Right ventricle myocardium superior (tissue), 1 donor: ENCODE data around the gene EHMT1. TPM values are rescaled to one million over a fixed set of nuclear protein-coding genes. Genes with fewer than 3 reads are reported as not detected.

Source experiments
- ATAC-seq: fragments of 200-7000 bp; cut with Tn5 transposase; one replicate; pipeline ENCODE4 v1.9.1; 2020; ENCODE audit warnings: mild to moderate bottlenecking; ENCODE audit not compliant: poor library complexity
- DNase-seq: peaks from one replicate; pipeline ENCODE4 v3.0.0-alpha.2; 2020
- intact Hi-C: fragments of 100-400 bp; cut with DNase I; formaldehyde crosslinking; loops from one replicate; pipeline ENCODE4 v1.11.2; 2022
- long read RNA-seq: library from polyadenylated mRNA; unstranded; transcript quantifications from one replicate; pipeline ENCODE4 v2.0.0, GENCODE V29; 2021
- total RNA-seq: library from RNA; stranded (reverse); fragmentation: NEBNext Ultra II Directional; extraction: Animal tissue kit (Norgen Biotek cat#: 25700); gene quantifications from one replicate; pipeline ENCODE4 v1.2.1, GENCODE V29; 2021
- donor health status: DM: no; HTN: yes; CAD: no; lungs with severe emphysema.

EHMT1 gene
- total RNA-seq: 31.2 TPM
- long read RNA-seq, full-length matches to known transcripts: 5 of 47 reads
- long read RNA-seq, partial matches to known transcripts: 25 of 47 reads
- long read RNA-seq, other reads (novel, unspliced or antisense): 17 of 47 reads

- intact Hi-C loops: no loop called here
- ATAC-seq (peak; percentile 94), DNase-seq (peak; percentile 90)
These were observed at the start of gene EHMT1 for GRCh38 chr9:137618105-137619067. TSS of gene EHMT1 (plus strand) at chr9:137619005. CDS start at chr9:137619029, 24 bp downstream.

DNA sequence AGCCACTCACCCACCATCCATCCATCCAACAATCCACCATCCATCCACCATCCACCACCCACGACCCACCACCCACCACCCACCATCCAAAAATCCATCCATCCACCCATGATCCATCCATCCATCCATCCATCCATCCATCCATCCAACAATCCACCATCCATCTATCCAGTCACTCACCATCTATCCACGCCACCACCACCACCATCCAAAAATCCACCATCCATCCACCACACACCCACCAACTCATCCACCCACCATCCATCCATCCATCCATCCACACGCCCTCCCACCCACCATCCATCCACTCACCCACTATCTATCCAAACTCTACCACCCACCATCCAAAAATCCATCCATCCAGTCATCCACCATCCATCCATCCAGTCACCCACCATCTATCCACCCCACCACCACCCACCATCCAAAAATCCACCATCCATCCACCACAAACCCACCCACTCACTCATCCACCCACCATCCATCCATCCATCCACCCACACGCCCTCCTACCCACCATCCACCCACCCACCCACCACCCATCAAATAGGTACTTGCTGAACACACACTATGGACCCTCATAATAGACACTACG is 49.1 kb upstream of the EHMT1 start:
- intact Hi-C loops: no loop called here
- DNase-seq (no peak), ATAC-seq (no peak)

DNA sequence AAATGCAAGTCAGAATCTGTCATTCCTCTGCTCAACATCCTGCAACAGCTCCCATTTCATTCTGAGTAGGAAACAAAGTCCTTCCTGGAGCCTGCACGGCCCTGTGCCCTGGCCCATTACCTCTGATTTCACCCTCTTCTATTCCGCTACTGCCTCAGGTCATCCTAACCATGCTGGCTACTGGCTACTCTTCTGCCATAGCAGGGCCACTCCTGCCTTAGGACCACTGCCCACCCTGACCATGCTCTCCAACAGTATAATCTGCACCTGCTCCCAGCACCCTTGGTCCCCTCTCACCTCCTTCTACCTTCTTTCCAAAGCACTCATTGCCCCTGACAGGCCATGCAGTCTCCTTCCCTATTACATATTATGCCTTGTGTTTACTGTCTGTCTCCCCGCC is 48.2 kb upstream of the EHMT1 start:
- DNase-seq: no peak
- intact Hi-C loops: no loop called here
- no peak for ATAC-seq

DNA sequence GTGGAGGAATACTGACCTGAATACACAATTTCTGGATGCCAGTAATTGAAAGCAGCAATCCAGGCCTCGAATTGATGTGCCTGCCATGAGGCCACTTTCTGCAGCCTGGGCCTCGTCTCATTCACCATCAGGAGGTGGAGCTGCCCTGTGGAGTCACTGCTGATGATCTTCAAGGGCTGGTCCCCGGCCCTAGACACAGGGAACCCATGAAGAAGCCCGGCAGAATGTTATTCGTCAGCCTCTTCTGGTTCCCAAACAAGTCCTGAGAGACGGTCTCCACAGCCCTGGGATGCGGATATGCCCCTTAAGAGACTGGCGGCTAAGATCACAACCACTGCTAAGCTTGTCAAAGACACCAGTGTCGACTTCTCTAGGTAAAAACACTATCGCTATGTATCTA is 44.6 kb upstream of the EHMT1 start:
- ATAC-seq (no peak), DNase-seq (no peak)
- intact Hi-C loops: no loop called here

DNA sequence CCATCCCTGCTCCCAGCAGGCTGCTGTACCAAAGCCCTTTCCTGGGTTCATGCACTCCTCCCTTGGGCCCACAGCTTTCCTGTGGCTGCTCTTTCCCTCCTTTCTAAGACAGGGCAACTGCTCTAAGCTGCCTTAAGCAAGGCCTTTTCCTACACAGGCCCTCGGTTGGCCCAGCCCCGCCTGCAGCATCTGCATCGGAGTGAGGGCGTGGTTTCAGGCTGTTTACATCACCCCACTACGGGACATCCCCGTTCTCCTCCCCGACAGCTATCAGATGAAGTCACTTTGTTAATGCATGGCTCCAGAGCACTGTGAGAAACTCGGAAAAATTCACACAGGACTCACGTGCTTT is 43.5 kb upstream of the EHMT1 start:
- no peak for DNase-seq
- intact Hi-C loops: no loop called here
- no peak for ATAC-seq

DNA sequence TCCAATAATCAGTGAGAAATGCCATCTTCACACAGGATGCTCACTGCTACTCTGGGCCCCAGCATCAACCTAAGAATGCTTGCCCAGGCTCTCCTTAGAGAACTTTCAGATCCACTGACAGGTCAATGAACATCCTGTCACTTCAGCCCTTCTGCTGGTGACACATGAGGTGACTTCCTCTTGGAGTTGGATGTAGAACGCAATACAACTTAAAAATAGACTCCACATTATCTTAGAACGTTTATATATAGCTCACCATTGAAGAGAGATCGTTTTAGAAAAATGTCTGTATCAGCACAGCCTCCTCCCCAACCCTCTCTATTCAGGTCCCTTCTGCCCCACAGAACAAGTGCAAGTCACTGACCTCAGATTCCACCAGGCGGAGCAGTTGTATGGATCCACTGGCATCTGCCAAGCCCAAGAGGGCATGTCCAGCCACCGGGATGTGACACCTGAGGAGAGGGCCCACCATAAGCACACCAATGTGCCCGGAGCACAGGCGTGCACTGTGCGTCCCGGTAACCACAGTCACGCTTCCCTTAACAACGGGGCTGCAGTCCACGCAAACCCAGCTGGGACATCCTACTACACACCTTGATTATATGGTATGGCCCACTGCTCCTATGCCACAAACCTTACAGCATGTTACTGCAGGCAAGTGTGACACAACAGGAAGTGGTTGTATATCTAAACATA is 42.9 kb upstream of the EHMT1 start:
- ATAC-seq: peak; percentile 57
- DNase-seq: no peak
- intact Hi-C loops: no loop called here

DNA sequence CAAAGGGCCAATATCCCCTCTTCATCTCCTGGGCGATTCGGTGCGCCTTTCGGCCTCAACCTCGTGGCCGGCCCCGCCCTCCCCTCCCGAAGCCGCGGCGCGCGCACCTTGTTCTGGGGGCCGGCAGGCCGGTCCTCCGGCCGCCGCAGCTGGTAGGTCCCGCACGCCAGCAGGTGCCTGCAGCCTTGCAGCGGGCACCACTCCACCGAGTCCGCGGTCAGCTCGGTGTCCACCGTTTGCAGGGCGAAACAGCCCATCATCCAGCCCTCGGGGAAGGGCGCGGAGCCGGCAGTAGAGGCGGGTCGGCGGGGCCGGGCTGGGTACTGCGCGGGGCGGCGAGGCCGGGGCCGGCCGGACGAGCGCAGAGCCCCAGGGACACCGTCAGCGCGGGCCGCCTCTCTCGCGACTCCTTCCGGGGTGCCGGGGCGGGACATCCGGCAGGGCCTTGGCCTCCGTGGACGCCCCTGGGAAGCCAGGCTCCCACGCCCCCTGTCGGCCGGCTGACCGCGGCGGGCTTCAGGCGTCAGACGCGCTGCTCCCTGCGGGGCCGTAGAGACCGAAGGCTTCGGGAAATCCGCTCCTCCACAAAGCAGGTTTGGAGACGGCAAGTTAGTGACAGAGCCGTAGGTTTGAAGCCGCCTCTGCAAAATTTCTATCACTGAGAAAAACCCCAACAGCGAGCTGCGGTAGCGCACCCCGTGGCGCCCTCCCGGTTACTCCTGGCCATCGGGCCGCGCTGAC is 40.1 kb upstream of the EHMT1 start, which contains the start of gene DPH7:
Gene DPH7, minus strand, starts transcription at position 408 of the 741 bp plus-strand sequence. Its CDS starts 148 bp downstream, at position 260.
- DNase-seq (peak; percentile 99), ATAC-seq (peak; percentile 96)

DNA sequence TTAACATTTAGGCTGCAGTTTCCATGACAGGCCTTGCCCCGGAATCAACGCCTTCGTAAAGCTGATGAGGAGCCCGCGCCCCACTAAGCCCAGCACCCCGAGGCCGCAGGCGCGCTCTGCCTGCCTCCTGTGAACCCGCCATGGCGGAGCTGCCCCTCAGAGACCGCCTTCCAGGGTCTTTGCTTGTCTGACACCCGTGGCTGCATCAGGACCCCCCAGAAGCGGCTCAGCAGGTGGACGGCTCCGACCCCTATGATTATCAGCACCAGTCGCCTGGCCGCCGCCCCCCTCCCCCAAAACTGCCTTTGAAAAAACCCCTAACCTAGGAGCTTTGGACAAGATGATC is 39.6 kb upstream of the EHMT1 start:
- intact Hi-C loops: no loop called here
- ATAC-seq (no peak), DNase-seq (no peak)

More for the DNA sequence above, 40.1 kb upstream of the EHMT1 start, which contains the start of gene DPH7:
- intact Hi-C loops: no loop called here

DNA sequence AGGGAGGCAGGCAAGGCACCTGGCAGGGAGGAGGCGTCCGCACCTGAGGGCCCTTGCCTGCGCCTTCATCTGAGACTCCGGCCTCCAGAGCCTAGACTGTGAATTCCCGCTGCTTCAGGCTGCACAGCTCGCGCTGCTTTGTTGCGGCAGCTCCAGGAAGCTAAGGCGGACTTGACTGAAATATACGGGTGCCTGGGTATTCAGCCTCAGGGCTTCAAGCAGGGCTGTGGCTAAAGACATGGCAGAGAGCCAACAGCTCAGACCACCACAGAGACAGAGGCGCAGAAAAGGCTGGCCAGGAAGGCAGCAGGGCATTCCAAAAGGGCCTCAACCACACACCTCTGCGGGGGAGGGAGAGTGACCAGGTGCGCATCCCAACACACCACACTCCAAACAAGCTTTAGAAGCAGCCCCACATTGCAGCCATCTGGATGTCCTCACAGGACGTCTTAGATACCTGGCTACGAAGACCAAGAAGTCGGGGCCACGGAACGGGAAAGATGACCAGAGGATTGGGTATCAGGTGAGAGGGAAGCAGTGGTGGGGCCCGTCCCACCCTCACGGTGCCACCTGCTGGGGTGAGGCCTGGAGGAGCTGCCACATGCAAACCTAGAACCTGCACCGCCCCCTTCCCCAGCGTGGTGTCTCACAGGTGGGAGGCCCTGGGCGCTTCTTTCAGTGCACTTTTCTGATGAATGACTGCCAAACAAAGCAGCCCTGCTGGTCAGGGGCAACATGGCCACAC is 38.4 kb upstream of the EHMT1 start:
- DNase-seq (no peak), ATAC-seq (no peak)
- intact Hi-C loops: no loop called here

GRCh38 chr9:137580954-137581322 is 37.9 kb upstream of the EHMT1 start:
- intact Hi-C loops: no loop called here
- DNase-seq (no peak), ATAC-seq (no peak)

- DNase-seq (no peak), ATAC-seq (no peak)
- intact Hi-C loops: no loop called here
These were observed 37.2 kb upstream of the EHMT1 start for GRCh38 chr9:137581361-137582285.

- ATAC-seq (no peak), DNase-seq (no peak)
- intact Hi-C loops: no loop called here
These were observed 36.4 kb upstream of the EHMT1 start for GRCh38 chr9:137582286-137582860.

GRCh38 chr9:137583347-137583746 is 35.5 kb upstream of the EHMT1 start:
- intact Hi-C loops: no loop called here
- no peak for DNase-seq
- ATAC-seq: no peak

- ATAC-seq (no peak), DNase-seq (no peak)
- intact Hi-C loops: no loop called here
These were observed 34.8 kb upstream of the EHMT1 start for GRCh38 chr9:137583957-137584356.

DNA sequence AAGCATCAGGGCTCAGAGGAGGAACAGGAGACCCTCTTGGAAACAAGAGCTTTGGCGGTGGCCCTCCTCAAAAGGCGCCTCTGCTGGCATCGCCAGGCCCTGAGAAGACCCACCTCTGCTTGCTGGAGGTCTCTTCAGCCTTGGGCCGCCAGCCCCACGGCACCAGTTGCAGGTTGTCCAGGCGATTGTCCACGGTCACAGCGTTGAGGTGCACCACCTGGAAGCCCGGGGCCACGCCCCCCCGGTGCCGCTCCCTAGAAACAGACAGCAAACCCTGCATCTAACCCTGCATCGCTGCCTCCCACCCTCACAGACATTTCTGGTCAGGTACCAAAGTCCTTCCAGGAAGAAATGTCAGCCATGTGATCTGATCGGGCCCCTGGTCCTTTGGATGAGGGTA is 32.0 kb upstream of the EHMT1 start:
- DNase-seq: peak; percentile 39
- no peak for ATAC-seq
- intact Hi-C loops: no loop called here

DNA sequence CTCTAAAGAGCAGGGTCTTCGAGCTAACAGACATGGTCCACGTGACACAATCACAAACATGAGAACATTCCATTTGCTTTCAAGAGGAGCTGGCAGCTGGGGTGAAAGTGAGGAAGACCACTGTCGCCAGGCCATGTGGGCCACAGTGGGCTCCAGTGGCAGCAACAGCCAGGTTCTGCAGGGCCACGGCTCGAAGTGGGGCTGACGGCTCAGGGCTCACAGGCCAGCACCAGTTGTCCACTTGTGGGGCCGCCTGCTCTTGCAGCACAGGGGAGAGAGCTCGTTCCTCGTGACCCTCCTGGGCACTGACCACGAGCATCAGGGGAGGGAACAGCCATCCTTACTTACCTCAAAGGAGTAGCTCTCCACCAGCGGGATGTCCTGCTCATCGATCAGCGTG is 30.5 kb upstream of the EHMT1 start:
- ATAC-seq (no peak), DNase-seq (no peak)
- intact Hi-C loops: no loop called here

GRCh38 chr9:137588891-137589290 is 29.9 kb upstream of the EHMT1 start:
- intact Hi-C loops: no loop called here
- no peak for ATAC-seq
- DNase-seq: no peak
